ENCODE data around the gene ADIPOR1.
"Not testable (repeated sequence)": the region's sequence is repeated elsewhere in the genome, so short reads cannot be mapped to it uniquely, and the experiment has no call there.

Gene ADIPOR1

GRCh38 chr1:202938287-202938925 lies 19.7 kb downstream of the ADIPOR1 start:
- no peak for DNase-seq (ENCODE audit: low read depth in 2 of 2)

DNA sequence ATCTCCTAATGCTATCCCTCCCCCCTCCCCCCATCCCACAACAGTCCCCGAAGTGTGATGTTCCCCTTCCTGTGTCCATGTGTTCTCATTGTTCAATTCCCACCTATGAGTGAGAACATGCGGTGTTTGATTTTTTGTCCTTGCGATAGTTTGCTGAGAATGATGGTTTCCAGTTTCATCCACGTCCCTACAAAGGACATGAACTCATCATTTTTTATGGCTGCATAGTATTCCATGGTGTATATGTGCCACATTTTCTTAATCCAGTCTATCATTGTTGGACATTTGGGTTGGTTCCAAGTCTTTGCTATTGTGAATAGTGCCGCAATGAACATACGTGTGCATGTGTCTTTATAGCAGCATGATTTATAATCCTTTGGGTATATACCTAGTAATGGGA lies 21.7 kb downstream of the ADIPOR1 start:
- DNase-seq (ENCODE audit: low read depth in 2 of 2), result not testable (repeated sequence)

GRCh38 chr1:202935844-202936243 lies 22.3 kb downstream of the ADIPOR1 start:
- no peak for DNase-seq (ENCODE audit: low read depth in 2 of 2)

DNA sequence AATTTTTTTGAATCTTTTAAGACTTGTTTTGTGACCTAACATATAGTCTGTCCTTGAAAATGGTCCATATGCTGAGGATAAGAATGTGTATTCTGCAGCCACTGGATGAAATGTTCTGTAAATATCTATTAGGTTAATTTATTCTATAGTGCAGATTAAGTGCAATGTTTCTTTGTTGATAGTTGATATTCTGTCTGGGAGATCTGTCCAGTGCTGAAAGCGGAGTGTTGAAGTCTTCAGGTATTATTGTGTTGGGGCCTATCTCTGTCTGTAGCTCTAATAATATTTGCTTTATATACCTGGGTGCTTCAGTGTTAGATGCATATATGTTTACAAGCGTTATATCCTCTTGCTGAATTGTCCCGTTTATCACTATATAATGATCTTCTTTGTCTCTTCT lies 23.4 kb downstream of the ADIPOR1 start:
- no peak for DNase-seq (ENCODE audit: low read depth in 2 of 2)

DNA sequence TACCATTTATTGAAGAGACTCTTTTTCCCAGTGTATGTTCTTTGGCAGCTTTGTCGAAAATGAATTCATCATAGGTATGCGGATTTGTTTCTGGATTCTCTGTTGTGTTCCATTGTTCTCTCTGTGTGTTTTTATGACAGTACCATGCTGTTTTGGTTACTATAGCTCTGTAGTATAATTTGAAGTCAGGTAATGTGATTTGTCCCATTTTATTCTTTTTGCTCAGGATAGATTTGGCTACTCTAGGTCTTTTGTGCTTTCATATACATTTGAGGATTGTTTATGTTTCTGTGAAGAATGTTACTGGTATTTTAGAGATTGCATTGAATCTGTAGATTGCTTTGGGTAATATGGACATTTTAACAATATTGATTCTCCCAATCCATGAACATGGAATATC lies 25.6 kb downstream of the ADIPOR1 start:
- no peak for DNase-seq (ENCODE audit: low read depth in 2 of 2)

GRCh38 chr1:202926581-202927491 lies 31.3 kb downstream of the ADIPOR1 start, which contains the start of gene KLHL12:
TSS of gene KLHL12 (minus strand) at chr1:202927234. CDS start at chr1:202925162, 2,072 bp downstream.
- DNase-seq (ENCODE audit: low read depth in 2 of 2), result peak; percentile 90 to 91

DNA sequence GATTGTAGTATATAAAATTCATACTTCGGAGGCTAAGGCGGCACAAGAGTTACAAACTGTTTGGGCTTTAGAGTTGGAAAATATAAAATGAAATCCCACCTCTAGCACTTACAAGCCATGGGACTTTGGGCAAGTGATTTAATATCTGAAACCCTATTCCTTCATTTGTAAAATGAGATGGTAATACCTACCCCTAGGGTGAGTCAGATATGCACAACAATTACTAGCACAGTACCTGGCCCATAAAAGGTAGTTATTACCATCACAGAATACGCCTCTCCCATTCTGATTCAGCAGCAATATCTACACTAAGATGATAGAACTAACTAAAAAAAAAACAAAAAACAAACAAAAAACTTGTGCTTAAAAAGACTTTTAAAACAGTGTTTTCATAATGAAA lies 34.6 kb downstream of the ADIPOR1 start:
- no peak for DNase-seq (ENCODE audit: low read depth in 2 of 2)

DNA sequence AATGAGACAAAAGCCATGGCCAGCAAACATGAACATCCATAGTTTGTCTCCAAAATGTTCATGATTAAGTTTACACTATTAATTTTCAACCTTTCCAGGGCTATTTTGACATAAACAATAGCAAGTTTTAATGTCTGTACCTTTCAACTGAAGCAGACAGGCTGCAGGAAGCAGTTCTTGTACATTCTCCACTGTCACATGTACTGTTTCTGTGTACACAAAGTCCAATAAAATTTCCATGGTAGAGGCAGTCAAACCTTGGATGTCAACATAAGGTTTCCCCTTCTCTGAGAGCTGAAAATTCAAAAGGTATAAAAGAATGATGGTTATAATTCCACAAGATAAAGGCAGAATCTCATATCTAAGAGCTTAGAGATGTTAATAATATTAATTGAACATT lies 38.5 kb downstream of the ADIPOR1 start:
- no peak for DNase-seq (ENCODE audit: low read depth in 2 of 2)

DNA sequence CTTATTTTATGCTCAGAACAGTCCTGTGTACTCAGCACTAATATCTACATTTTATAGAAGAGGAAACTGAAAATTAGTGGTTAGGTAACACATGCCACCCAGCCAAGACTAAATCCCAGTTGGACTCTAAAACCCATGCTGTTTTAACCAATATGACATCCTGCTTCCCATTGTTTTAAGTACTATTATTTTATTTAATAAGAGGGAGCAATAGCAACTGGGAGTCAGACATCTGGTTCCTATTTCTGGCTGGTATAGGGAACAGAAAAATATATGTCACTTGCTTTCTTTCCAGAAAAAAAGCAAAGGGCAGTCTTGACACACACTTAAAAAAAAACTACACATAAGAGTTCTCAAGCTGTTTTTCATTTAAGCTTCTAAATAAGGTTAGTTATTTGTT lies 43.0 kb downstream of the ADIPOR1 start:
- no peak for DNase-seq (ENCODE audit: low read depth in 2 of 2)

- not testable (repeated sequence) for DNase-seq (ENCODE audit: low read depth in 2 of 2)
Measured at GRCh38 chr1:202912476-202912875, 45.6 kb downstream of the ADIPOR1 start.

- DNase-seq (ENCODE audit: low read depth in 2 of 2), result no peak
Measured at GRCh38 chr1:202909494-202909893, 48.6 kb downstream of the ADIPOR1 start.

DNA sequence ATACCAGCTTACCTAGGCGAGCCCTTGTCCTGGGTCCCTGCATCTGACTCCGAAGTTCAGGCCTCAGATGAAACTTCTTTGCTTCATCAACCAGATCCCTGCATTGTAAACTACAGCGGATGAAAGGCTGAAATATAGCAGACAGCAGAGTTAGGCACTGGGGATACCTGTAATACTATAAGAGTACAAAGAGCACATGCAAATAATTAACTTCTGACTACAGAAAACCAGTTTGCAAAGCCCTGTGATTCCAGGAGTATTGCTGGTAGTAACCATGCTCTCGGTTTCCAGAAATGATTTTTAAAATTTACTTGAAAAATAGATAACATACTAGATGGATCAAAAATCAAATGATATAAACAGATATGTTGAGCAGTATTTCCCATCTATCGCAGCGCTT lies 49.1 kb downstream of the ADIPOR1 start:
- no peak for DNase-seq (ENCODE audit: low read depth in 2 of 2)

GRCh38 chr1:202905331-202905730 lies 52.8 kb downstream of the ADIPOR1 start:
- no peak for DNase-seq (ENCODE audit: low read depth in 2 of 2)

- not testable (repeated sequence) for DNase-seq (ENCODE audit: low read depth in 2 of 2)
Measured at GRCh38 chr1:202903808-202904207, 54.3 kb downstream of the ADIPOR1 start.

- no peak for DNase-seq (ENCODE audit: low read depth in 2 of 2)
Measured at GRCh38 chr1:202901555-202901954, 56.6 kb downstream of the ADIPOR1 start.

- DNase-seq (ENCODE audit: low read depth in 2 of 2), result no peak
Measured at GRCh38 chr1:202892501-202892900, 65.6 kb downstream of the ADIPOR1 start.
